ENCODE results near the gene RNF115.
"Not testable (repeated sequence)": the region's sequence is repeated elsewhere in the genome, so short reads cannot be mapped to it uniquely, and the experiment has no call there.

Gene RNF115

DNA sequence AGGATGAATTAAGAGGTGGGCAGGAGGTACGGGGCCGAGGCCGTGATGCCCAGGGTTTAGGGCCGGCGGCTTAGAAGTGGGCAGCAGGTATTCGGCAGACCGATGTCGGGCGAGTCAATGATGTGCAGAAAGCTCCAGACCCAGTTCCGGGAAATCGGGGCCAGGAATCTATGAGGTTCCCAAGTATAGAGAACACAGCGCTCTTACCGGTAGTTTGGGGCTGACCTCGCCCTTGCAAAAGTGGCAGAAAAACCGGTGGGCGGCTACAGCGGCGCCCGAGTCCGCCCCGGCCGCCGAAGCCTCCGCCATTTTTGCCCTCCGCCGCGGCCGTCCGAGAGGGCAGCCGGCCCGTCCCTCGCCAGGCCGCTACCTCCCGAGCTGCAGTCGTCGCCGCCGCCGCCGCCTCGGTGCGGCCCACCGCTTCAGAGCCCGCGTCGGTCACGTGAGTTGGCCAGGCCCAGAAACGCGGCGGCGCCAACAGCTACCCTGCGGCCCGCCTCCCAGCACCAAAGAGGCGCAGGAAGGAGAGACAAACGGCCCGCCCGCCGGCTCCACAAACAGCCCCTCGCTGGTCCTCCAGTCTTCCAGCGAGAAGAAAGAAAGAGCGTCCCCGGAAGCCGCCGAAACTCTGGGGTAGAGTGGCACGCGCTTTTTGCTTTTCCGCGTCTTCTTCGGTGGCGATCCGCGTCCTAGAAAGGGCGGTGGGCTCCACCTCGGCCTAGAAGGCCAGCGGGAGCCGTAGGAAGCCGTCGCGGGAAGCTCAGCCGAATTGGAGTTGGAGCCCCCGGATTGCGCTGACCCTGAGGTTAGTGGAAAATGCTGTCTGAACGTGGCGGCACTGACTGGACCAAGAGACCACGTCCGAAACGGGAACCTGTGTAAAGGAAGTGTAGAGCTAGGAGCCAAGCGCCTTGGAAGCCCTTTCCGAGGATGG lies at the start of gene RNF115, which contains the start of gene POLR3C:
Gene RNF115, minus strand, starts transcription at position 531 of the 934 bp plus-strand sequence. Its CDS starts 222 bp downstream, at position 309.
Gene POLR3C, plus strand, starts transcription at position 636 of the 934 bp plus-strand sequence. CDS start 1,577 bp downstream, outside the sequence.
- DNase-seq (ENCODE audit: low spot score): peak; percentile 95

DNA sequence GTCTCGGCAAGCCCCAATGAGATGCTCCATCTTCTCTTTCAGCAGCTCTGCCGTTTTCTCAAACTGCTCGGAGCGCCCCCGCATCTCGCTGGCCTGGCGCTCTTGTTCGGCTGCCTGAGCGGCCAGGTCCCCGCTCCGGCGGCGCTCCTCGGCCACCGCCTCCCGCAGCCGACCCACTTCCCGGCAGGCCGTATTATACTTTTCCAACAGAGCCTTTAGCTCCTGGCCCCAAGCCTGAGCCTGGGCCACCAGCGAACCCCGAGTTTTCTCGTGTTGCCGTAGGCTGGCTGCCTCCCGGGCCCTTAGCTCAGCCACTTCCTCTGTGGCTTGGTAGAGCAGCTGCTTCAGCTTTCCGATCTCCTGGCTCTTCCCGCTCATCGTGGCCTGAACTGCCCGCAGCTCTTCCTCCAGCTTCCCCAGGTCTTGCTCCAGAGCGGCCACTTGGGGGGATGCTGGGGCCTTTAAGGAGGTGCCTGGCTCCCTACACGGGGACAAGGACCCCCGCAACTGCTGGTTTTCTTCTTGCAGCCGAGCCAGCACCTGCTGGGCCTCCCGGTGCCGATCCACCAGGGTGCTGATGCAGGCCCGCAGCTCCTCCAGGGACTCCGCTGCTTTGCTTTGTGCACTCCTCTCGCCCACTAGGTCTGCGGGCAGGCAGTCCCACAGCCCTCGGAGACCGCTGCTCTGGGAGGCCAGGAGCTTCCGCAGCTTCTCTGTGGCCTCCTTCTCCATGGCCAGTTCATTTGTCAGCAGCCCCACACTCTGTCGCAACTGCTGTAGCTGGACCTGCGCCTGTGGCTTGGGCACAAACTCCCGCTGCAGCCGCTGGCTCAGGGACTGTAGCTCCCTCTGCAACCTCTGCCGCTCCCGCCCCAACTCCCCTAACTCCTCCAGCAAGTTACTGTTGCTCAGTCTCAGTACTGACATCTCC lies 48.4 kb upstream of the RNF115 start:
- peak; percentile 75 for DNase-seq (ENCODE audit: low spot score)

DNA sequence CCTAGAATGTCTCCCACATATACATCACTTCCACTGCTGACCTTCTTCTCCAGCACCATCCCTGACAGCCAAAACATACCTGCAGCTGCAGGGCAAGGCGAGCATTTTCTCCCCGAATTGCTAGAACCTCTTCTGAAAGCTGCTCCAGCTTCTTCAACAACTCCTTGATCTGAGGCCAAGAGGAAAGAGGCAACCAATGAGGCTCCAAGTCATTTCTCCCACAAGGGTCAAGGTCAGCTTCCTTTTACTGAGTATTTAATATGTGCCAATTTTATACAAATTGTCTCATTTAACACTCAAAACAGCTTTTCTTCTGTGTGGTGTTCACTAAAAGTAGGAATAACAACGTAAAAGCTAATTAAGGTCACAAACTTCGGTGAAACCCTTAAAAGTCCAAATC lies 44.3 kb upstream of the RNF115 start:
- DNase-seq (ENCODE audit: low spot score): no peak

DNA sequence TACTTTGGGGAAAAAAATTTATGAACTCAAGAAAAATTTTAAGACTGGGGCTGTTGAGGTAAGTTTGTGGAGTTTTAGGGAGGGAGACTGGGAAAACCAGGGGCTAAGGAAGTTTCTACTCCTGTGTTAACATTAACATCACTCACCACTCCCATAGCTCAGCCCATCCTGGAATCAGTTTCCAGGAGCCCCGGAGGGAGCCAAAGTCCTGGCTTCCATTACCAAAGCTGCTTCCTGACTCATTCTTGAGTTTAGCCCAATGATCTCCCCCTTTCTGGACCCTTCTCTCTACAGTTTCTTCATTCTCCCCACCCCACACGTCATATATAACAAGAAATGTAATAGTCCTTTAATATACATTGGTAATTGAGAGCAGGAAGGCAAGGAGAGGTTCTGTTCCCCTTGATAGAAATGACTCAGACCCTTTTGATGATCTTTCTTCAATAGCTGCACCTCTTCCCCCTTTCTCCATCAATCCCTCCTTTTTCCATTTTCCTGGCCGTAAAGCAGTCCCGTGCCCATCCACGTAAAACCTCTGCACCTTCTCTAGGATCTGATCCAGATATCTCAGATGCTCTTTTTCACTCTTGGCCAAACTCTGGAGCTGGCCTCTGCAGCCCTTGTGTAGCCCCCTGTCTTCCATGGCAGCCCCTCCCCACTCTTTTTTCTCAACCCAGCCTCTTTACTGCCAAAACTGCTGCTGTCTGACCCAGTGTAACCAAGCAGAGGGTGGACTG lies 39.6 kb upstream of the RNF115 start:
- no peak for DNase-seq (ENCODE audit: low spot score)

DNA sequence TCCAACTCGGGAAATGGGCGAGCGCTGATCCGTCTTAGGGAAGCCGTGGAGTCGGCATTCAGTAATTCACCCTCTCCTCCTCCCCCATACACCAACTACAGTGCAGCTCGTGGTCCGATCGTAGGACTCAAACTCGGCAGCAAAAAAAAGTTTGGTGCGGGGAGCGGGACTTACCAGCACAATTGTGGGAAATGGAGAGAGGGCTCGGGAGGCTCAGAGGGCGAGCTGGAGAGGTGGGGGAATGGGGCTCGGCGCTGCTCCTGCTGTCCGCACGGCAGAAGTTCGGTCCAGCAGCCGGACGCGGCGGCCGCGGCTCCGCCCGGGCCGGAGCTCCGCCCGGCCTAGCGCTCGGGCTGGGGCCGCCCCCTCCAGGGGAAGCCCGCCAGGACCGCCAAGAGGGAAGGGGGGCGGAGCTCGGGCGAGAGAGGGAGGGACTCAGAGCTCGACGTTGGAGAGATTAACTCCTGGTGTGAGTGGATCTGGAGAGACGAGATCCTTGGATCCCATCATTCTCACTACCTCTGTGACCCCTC lies 35.7 kb upstream of the RNF115 start:
- DNase-seq (ENCODE audit: low spot score): peak; percentile 89

DNA sequence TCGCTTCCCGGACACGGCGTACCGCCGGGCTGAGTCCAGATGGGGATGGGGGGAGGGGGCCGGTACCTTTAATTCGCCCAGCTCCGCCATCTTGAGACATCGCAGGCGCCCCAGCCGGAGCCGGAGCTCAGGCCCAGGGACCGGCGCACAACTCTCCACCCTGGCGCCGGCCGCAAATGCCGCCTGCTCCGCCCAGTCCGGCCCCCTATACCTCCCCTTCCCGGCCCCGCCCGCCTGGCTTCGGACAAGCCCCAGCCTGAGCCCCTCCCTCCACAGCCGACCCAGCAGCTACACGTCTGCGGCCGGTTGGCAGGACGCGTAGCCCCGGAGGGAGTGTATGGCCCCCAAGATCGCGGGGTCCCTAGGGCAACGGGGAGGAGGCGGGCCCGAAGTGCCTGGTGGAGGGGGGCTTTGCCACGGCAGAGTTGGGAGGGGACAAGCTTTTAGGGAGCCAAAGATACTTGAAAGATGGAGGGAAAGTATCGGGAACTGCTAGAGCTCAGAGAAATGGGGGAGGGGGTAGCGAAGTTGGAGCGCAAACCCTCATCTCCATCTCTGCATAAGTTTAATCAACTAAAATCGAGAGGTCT lies 35.1 kb upstream of the RNF115 start, which contains the start of gene PIAS3:
Gene PIAS3, minus strand, starts transcription at position 181 of the 590 bp plus-strand sequence. Its CDS starts 91 bp downstream, at position 90.
- DNase-seq (ENCODE audit: low spot score): peak; percentile 96

DNA sequence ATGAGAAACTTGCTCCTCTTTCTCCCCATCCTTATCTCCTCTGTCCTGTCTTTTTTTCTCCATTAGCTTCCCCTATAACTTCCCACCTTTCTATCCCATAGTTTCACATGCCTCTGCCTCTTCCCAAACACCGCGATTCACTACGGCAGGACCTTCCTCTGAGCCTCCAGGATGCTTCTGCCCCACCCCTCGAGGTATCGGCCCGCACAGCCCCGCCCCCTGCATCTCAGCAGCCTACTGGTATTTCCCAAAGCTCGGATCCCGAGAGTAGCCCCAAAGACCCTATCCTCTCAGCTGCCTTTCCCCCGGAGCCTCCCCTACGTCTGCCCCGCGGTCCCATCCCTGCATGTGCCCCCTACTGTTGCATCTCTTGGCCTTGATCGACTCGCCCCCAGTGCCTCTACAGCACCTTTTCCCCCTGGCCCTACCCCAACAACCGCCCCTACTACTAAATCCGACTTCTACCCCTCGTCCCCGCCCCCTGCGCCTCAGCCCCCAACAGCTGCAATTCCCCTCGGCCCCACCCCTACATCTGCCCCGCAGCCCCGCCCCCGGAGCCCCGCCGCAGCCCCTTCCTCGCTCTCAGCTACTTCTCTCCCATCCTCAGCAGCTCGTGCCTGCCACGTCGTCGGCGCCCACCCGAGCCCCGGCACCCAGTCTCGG lies 34.5 kb upstream of the RNF115 start:
- DNase-seq (ENCODE audit: low spot score): no peak

DNA sequence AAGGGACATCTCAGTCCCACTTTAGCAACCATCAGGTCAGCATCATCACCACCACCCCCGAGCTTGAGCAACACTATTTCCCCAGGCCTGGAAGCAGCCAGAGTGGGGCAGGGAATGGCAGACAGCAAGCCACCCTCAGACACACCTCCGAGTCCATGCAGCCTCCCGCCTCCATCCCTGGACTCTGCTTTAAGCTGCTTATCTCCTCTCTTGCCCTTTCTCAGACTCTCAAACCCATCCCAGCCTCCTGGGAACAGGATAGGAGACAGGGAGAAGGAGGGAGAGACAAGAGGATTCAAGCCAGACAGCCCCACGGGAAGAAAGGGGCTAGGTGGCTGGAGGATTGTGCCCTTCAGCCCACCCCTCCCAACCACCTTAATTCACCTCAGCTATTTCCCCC lies 33.3 kb upstream of the RNF115 start:
- no peak for DNase-seq (ENCODE audit: low spot score)

DNA sequence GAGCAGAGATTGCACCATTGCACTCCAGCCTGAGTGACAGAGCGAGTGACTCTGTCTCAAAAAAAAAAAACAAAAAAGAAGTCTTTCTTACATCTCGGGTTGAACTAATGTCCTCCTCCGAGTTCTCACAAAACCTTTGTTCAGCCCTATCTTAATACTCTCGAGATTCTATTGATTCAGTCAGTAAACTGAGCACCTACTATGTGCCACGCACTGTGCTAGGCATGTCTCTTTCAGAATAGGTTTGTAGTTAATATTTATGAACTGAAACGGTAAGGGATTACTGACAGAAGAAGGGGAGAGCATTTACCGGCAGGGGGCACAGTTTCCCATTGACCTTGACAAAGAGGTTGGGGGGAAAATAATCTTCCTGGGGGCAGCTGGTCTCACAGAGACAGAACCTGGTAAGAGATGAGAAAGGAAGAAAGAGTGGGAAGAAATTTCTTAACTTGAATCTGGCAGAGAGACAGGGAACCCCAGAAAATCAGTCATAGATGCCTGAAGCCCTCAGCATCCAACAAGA lies 31.6 kb upstream of the RNF115 start:
- no peak for DNase-seq (ENCODE audit: low spot score)

DNA sequence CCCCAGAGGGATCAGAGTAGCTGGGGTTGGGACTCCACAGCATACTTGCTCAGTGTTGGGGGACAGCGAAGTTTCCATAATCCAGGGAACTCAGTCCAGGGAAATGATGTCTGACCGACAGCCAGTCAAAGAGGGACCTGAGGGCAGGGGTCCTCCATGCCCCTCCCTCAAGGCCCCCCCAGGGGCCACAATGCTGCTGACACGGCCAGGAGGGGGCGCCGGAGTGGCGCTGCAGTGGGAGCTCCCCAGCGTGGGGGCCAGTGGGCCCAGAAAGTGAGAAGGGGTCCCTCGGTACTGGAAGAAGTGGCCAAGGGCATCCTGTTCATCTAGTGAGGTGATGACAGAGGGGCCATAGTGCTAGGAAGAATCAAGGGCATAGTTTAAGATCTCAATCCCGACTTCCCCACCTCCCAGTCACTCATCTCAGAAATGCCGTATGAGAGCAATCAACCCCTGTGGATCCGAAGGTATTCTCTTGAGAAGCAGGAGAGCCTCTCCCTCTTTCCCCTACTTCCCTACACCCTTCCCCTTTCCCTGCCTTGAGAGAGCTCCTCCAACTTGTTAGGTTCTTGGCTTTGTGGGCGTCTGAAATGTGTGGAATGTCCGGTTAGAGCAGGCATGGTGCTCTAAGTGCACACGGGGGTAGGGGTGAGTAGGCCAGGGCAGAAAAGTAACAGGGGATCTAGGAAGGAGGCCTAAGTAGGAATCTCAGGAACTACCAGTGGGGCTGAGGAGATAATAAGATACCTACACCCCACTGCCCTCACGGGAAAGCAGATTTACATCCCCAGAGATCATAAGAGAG lies 25.7 kb upstream of the RNF115 start:
- no peak for DNase-seq (ENCODE audit: low spot score)

DNA sequence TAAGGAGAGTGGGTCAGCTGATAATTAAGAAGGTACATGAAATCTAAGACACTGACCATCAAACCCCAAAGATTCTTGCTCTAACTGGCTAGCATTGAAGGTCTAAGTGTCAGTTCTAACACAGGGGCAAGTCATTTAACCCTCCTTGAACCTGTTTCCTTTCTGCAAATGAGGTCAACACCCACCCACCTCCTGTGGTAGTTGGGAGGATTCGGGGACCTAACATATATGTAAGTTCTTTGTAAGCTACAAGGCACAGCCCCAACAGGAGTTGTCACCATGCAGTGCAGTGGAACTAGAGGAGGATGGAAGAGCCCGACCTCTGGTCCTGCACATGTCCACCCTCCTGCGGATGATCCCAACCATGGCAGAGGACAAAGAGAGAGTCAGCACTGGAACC lies 23.9 kb upstream of the RNF115 start:
- no peak for DNase-seq (ENCODE audit: low spot score)

DNA sequence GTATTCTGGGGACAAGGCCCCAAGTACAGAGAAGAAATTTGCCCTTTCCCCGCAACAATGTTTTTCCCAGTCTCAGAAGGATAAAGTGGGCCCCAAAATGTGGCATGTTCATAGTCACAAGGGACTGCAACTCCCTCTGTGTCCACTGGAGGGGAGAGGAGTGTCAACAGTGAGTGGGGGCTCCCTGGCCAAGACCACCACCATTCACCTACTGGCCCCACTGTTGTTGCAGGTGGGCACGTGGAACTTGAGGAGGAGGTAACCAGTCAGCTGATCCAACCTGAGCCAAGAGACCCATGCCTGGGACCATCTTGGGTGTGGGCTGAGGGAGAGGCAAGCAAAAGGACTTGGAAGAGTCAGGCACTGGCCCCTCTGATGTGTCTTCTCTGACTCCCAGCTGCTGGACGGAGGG lies 22.3 kb upstream of the RNF115 start:
- DNase-seq (ENCODE audit: low spot score): peak; percentile 58

DNA sequence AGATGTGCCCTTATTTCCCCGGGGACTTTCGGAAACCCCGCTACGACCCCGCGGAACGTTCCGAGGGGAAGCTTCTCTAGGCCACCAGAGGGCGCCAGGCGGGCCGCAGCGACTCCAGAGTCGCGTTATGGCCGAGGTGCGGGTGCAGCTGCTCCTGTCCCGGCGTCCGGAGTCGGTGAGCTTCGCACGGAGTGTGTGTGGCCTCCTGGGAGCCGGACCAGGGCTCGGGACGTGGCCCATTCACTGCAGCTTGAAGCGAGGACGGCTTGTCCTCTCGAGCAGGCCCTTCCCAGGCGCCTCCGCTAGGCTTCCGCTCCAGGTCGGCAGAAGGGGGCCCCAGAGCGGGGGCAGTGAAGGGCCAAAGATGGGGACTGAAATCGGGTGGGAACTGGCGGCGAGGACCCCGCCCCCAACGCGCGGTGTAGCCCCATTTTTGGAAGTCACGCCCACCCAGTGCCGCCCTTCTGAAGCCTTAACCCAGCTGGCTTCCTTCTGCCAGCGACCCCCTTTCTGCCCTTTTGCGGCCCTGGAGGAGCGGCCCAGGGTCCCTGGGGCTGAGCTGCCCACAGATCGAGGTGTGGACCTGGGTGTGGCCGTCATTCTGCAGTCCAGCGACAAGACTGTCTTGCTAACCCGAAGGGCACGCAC lies 21.7 kb upstream of the RNF115 start, which contains the start of gene NUDT17:
Gene NUDT17, plus strand, starts transcription at position 117 of the 648 bp plus-strand sequence. Its CDS starts 11 bp downstream, at position 128.
- peak; percentile 90 for DNase-seq (ENCODE audit: low spot score)

DNA sequence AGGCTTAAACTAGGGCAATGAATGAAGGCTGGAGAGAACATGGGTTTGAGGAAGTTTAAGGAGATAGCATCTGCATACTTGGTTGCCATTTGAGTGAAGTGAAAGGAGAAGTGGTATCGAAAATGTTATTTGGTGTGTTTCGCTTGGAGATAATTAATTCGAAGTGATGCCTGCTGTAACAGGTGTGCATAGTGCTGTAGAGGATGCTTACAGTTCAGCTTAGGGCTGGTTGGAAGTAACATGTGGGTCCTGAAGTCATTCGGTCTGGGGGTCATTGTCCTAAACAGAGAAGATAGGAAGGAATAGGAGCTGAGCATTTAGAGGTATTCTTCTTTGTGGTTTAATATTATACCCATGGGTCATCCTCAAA lies 21.2 kb upstream of the RNF115 start:
- no peak for DNase-seq (ENCODE audit: low spot score)

DNA sequence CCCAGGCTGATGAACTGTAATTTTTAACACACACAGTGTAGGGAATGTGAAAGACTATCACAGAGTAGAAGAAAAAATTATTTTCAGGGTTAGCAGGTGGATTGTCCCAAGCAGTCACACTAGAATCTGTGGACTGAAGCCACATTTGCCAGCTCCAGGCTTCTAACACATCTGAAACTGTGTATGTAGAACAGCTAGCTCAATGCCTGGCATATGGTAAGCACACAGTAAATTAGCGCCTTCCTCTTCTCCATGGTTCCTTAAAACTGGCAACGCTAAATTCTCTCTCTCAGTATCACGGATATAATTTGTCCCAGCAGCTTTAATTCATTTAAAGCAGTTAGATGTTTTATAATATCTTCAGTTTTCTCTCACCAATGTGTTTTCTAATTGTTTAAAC lies 19.1 kb upstream of the RNF115 start:
- DNase-seq (ENCODE audit: low spot score): no peak

DNA sequence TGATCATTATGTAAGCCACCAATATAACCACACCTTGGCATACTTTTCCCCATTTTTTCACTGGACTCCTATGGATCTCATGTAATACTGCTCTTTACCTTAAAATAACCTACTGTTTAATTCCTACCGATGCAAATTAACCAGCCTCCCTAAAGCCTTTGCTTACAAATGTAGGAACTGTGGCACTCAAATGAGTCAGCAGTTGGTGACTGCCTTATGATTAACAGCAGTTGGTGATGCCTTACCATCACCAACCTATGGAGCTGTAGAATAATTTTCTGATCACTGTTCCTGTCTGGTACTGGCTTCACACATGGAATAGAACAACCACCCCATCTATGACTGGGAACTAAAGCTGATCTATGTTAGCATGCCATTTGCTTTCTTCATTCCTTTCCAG lies 13.8 kb upstream of the RNF115 start:
- DNase-seq (ENCODE audit: low spot score): no peak

DNA sequence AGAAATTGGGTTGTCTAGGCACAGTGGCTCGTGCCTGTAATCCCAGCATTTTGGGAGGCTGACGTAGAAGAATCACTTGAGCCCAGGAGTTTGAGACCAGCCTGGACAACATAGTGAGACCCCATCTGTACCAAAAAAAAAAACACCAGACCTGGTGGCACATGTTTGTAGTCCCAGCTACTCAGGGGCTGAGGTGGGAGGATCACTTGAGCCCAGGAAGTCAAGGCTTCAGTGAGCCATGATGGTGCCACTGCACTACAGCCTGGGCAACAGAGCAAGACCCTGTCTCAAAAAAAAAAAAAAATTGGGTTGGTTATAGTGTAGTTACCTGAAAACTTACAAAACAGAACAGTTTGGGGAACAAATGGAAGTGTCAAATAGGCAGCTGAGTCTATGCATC lies 6.9 kb upstream of the RNF115 start:
- DNase-seq (ENCODE audit: low spot score): not testable (repeated sequence)

DNA sequence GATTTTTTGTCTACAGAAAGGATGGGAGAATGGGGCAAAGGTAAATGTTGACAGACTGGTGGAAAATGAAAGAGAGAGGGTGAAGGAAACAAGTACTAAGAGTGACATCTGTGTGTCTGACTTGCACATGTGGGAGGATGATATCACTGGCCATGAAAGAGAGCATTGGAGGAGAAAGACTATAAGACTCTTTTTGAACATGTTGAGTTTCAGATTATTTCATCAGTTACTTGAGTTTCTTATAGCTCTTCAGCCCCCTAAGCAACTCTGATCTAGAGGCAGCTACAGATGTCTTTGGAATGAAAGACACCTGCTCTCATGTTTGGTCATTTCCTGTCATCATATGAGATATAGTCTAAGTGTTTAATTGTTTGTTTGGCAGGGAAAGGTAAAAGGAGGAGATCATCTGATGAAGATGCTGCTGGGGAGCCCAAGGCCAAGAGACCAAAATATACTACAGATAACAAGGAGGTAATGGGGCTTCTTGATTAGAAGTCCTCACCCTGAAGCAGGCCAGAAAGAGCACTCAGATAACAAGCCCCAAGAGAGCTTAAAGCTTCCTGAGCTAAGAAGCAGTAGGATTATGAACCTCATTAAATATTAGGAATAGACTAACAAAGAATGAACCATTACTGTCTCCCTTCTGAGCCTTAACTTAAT lies 4.6 kb upstream of the RNF115 start:
- no peak for DNase-seq (ENCODE audit: low spot score)
